Lung (tissue), 12 donors: Measurements from ENCODE around the gene GLI2. TPM values are rescaled to one million over a fixed set of nuclear protein-coding genes. Genes with fewer than 3 reads are reported as not detected.
A peak's percentile ranks its signal among the peaks of the same experiment; 100 is the strongest.

Source experiments
- ATAC-seq: fragments of 200-7000 bp; cut with Tn5 transposase; one replicate; pipeline ENCODE4 v1.9.1; 2020; ENCODE audit warnings: moderate number of reproducible peaks; ENCODE audit not compliant: insufficient read depth, low FRiP score
- DNase-seq, 3 donors: peaks; one replicate each; pipeline ENCODE4 v3.0.0-alpha.2; 2013 to 2017
- H3K27ac ChIP-seq, 2 donors: one replicate each; pipeline ENCODE4 v1.5.1; 2013; ENCODE audit warnings: mild to moderate bottlenecking in 2 of 2, moderate library complexity in 2 of 2, control low read depth in 1 of 2, inconsistent platforms in 1 of 2, low read depth in 1 of 2, low read length in 1 of 2
- H3K27me3 ChIP-seq, 3 donors: one replicate each; pipeline ENCODE4 v1.5.1; 2013; ENCODE audit warnings: low read length in 2 of 3; ENCODE audit not compliant: control insufficient read depth in 3 of 3, insufficient read depth in 3 of 3
- H3K36me3 ChIP-seq, 4 donors: one replicate each; pipeline ENCODE4 v1.5.1; 2013; ENCODE audit warnings: low read length in 4 of 4, mild to moderate bottlenecking in 1 of 4, moderate library complexity in 1 of 4; ENCODE audit not compliant: control insufficient read depth in 4 of 4, insufficient read depth in 4 of 4
- H3K4me1 ChIP-seq, 5 donors: one replicate each; pipeline ENCODE4 v1.5.1; 2013; ENCODE audit warnings: low read length in 5 of 5, mild to moderate bottlenecking in 2 of 5, moderate library complexity in 1 of 5; ENCODE audit not compliant: control insufficient read depth in 5 of 5, insufficient read depth in 5 of 5
- H3K4me3 ChIP-seq: one replicate; pipeline ENCODE4 v1.5.1; 2013; ENCODE audit warnings: mild to moderate bottlenecking, control low read depth, moderate library complexity
- H3K9ac ChIP-seq, 2 donors: one replicate each; pipeline ENCODE4 v1.5.1; 2013; ENCODE audit warnings: low read length in 2 of 2, control low read depth in 1 of 2; ENCODE audit not compliant: insufficient read depth in 1 of 2
- H3K9me3 ChIP-seq, 4 donors: one replicate each; pipeline ENCODE4 v1.5.1; 2013; ENCODE audit warnings: low read length in 3 of 4, mild to moderate bottlenecking in 1 of 4, moderate library complexity in 1 of 4; ENCODE audit not compliant: control insufficient read depth in 4 of 4, insufficient read depth in 3 of 4
- CTCF ChIP-seq: IDR thresholded peaks from 2 replicates; pipeline ENCODE4 v1.5.1; 2012; ENCODE audit warnings: mild to moderate bottlenecking; ENCODE audit errors: control extremely low read depth, extremely low read depth
- WGBS, 2 donors: extraction: QIAGEN DNeasy Blood & Tissue Kit; methylation state at CpG; one replicate each; pipeline ENCODE4 v1.1.7; 2013; 5-methylcytosine and 5-hydroxymethylcytosine counted together
- polyA plus RNA-seq, 2 donors: library from polyadenylated mRNA; stranded (reverse); fragments of 200-250 nt; gene quantifications; one replicate each; pipeline ENCODE4 v1.2.1, GENCODE V29; 2013
- total RNA-seq, 2 donors: library from RNA; depleted of rRNA in 1 of 2; stranded (reverse); fragments of >200 nt in 1 of 2; gene quantifications; one replicate each; pipeline ENCODE4 v1.2.1, GENCODE V29; 2014 to 2021
- donor health status: control.
- donor health status: control.
- donor health status: Bipolar disorder and iron deficiency.
- donor health status: healthy.
- donor health status: DM: yes; HTN: yes; CAD: no.

The GLI2 gene
- total and polyA plus RNA-seq, 4 donors = 1.1 to 9.2 (median 3.5) TPM

- H3K27ac ChIP-seq = peak overlapping the region; percentile 10 to 48
- no peak for ATAC-seq
Observed at GRCh38 chr2:120736202-120736623, 545 bp downstream of the GLI2 start.

GRCh38 chr2:120736624-120737339, 1.1 kb downstream of the GLI2 start:
- Histone ChIP-seq H3K27ac (peak overlapping the region; percentile 10 to 52), H3K9ac (no peak overlapping the region)

More at GRCh38 chr2:120736202-120736623, 545 bp downstream of the GLI2 start:
- H3K4me1 ChIP-seq = peaks cover 0 to 63% (median 24%) of the 10 kb centered on the region in 5 donors
- peak in 1 of 3 donors; percentile 59 for DNase-seq
- no peak for TF ChIP-seq CTCF
- peaks cover 0 to 6% (median 0%) of the 10 kb centered on the region in 4 donors for H3K9me3 ChIP-seq
- no peak overlapping the region for H3K9ac ChIP-seq
- peaks cover 3 to 25% (median 11%) of the 10 kb centered on the region in 3 donors for H3K27me3 ChIP-seq
- peak overlapping the region; percentile 15 for H3K4me3 ChIP-seq
- WGBS, 2 donors = 0 to 1% methylated on average over 38 of the region's 38 CpGs
- H3K36me3 ChIP-seq = no peaks in the 10 kb centered on the region

GRCh38 chr2:120737340-120738101, 1.9 kb downstream of the GLI2 start:
- H3K27me3 ChIP-seq = peaks cover 3 to 26% (median 15%) of the 10 kb centered on the region in 3 donors
- peak overlapping the region in 1 of 2 donors; percentile 52 for H3K27ac ChIP-seq
- peak overlapping the region; percentile 39 to 45 for H3K9ac ChIP-seq
- WGBS, 2 donors = 10 to 15% methylated on average over 37 of the region's 37 CpGs
- peak; percentile 84 to 95 (median 95) for DNase-seq
- H3K9me3 ChIP-seq = peaks cover 0 to 9% (median 0%) of the 10 kb centered on the region in 4 donors
- peak overlapping the region; percentile 8 for H3K4me3 ChIP-seq
- no peak for ATAC-seq
- no peak for TF ChIP-seq CTCF
- H3K36me3 ChIP-seq = no peaks in the 10 kb centered on the region
- peaks cover 0 to 74% (median 24%) of the 10 kb centered on the region in 5 donors for H3K4me1 ChIP-seq

More at GRCh38 chr2:120736624-120737339, 1.1 kb downstream of the GLI2 start:
- DNase-seq (peak; percentile 86 to 94 (median 92)), ATAC-seq (peak; percentile 20)
- 0 to 2% methylated on average over 42 to 48 of the region's 48 CpGs for WGBS, 2 donors
- no peak for TF ChIP-seq CTCF
- Histone ChIP-seq H3K4me1 (peaks cover 0 to 67% (median 24%) of the 10 kb centered on the region in 5 donors), H3K27me3 (peaks cover 3 to 26% (median 11%) of the 10 kb centered on the region in 3 donors), H3K9me3 (peaks cover 0 to 6% (median 0%) of the 10 kb centered on the region in 4 donors), H3K36me3 (no peaks in the 10 kb centered on the region), H3K4me3 (no peak overlapping the region)
